ACC112 (cell line): ENCODE data around the gene PPP1R3D.

Experiments used
- H2AFZ ChIP-seq: fragments of 200-600 bp; sonication (generic); one replicate; pipeline ENCODE4 v1.6.0; 2017; ENCODE audit warnings: antibody characterized with exemption, low read length; ENCODE audit not compliant: unreplicated experiment
- H3K27ac ChIP-seq: fragments of 200-600 bp; sonication (generic); 2 replicates; pipeline ENCODE4 v1.5.1; 2014; ENCODE audit warnings: low read depth, mild to moderate bottlenecking, antibody characterized with exemption, low read length, moderate library complexity
- H3K27me3 ChIP-seq: fragments of 200-600 bp; sonication (generic); 2 replicates; pipeline ENCODE4 v1.6.1; 2014; ENCODE audit warnings: mild to moderate bottlenecking, antibody characterized with exemption, low read length, moderate library complexity, mixed read lengths; ENCODE audit not compliant: insufficient read depth
- H3K36me3 ChIP-seq: fragments of 200-600 bp; sonication (generic); 2 replicates; pipeline ENCODE4 v1.6.1; 2016; ENCODE audit warnings: mild to moderate bottlenecking, antibody characterized with exemption, low read length, moderate library complexity, mixed read lengths; ENCODE audit not compliant: insufficient read depth
- H3K4me1 ChIP-seq: fragments of 200-600 bp; sonication (generic); one replicate; pipeline ENCODE4 v1.6.1; 2016; ENCODE audit warnings: low read length, mixed read lengths; ENCODE audit not compliant: insufficient read depth, unreplicated experiment, control insufficient read depth
- H3K4me3 ChIP-seq: fragments of 200-600 bp; sonication (generic); 2 replicates; pipeline ENCODE4 v1.5.1; 2014; ENCODE audit warnings: mild to moderate bottlenecking, low read depth, low read length
- H3K79me2 ChIP-seq: fragments of 200-600 bp; sonication (generic); one replicate; pipeline ENCODE4 v1.6.0; 2016; ENCODE audit warnings: low read length; ENCODE audit not compliant: control insufficient read depth, unreplicated experiment, insufficient read depth

The PPP1R3D gene

GRCh38 chr20:59940129-59940955 is at the start of gene PPP1R3D, which contains the start of gene FAM217B:
TSS of gene PPP1R3D (minus strand) at chr20:59940305. CDS start at chr20:59939931, 374 bp downstream.
TSS of gene FAM217B (plus strand) at chr20:59940389. CDS start at chr20:59943944, 3,555 bp downstream.
- Histone ChIP-seq H2AFZ (peak within 1 kb of the TSS; percentile 77), H3K27me3 (no peaks in the 10 kb centered on the region), H3K27ac (peak within 1 kb of the TSS; percentile 79), H3K79me2 (peaks cover 25% of the 10 kb centered on the region), H3K4me1 (peaks cover 20% of the 10 kb centered on the region), H3K36me3 (no peaks in the 10 kb centered on the region; the same call in 1 of the 2 replicates), H3K4me3 (peak within 1 kb of the TSS; percentile 82)

- no peaks in the 10 kb centered on the region for H3K79me2 ChIP-seq
- no peaks in the 10 kb centered on the region for H3K27me3 ChIP-seq
- H3K4me3 ChIP-seq = no peak overlapping the region
- H3K36me3 ChIP-seq = no peaks in the 10 kb centered on the region
- H3K27ac ChIP-seq = no peak overlapping the region
- H3K4me1 ChIP-seq = peaks cover 9% of the 10 kb centered on the region
- no peak overlapping the region for H2AFZ ChIP-seq
Measured at GRCh38 chr20:59988141-59988540, 48.0 kb upstream of the PPP1R3D start.

GRCh38 chr20:59987135-59987534 is 47.0 kb upstream of the PPP1R3D start:
- Histone ChIP-seq H3K4me3 (no peak overlapping the region), H3K36me3 (no peaks in the 10 kb centered on the region), H3K27me3 (no peaks in the 10 kb centered on the region), H3K4me1 (peaks cover 9% of the 10 kb centered on the region), H3K79me2 (no peaks in the 10 kb centered on the region), H2AFZ (no peak overlapping the region), H3K27ac (no peak overlapping the region)

GRCh38 chr20:59985864-59986263 is 45.8 kb upstream of the PPP1R3D start:
- H3K4me1 ChIP-seq = peaks cover 9% of the 10 kb centered on the region
- no peaks in the 10 kb centered on the region for H3K27me3 ChIP-seq
- H3K36me3 ChIP-seq = no peaks in the 10 kb centered on the region
- no peak overlapping the region for H3K4me3 ChIP-seq
- no peaks in the 10 kb centered on the region for H3K79me2 ChIP-seq
- H2AFZ ChIP-seq = no peak overlapping the region
- H3K27ac ChIP-seq = no peak overlapping the region

- H3K4me3 ChIP-seq = no peak overlapping the region
- peaks cover 9% of the 10 kb centered on the region for H3K4me1 ChIP-seq
- H3K27me3 ChIP-seq = no peaks in the 10 kb centered on the region
- H2AFZ ChIP-seq = no peak overlapping the region
- H3K79me2 ChIP-seq = no peaks in the 10 kb centered on the region
- no peaks in the 10 kb centered on the region for H3K36me3 ChIP-seq
- H3K27ac ChIP-seq = no peak overlapping the region
Measured at GRCh38 chr20:59985164-59985563, 45.1 kb upstream of the PPP1R3D start.

- Histone ChIP-seq H3K4me1 (peaks cover 9% of the 10 kb centered on the region), H3K27me3 (no peaks in the 10 kb centered on the region), H3K79me2 (no peaks in the 10 kb centered on the region), H3K27ac (no peak overlapping the region), H3K4me3 (no peak overlapping the region), H3K36me3 (no peaks in the 10 kb centered on the region), H2AFZ (no peak overlapping the region)
Measured at GRCh38 chr20:59984541-59984940, 44.4 kb upstream of the PPP1R3D start.

GRCh38 chr20:59983076-59983475 is 43.0 kb upstream of the PPP1R3D start:
- Histone ChIP-seq H3K27me3 (no peaks in the 10 kb centered on the region), H3K27ac (no peak overlapping the region), H2AFZ (no peak overlapping the region), H3K36me3 (no peaks in the 10 kb centered on the region), H3K4me3 (no peak overlapping the region), H3K79me2 (no peaks in the 10 kb centered on the region), H3K4me1 (peaks cover 3% of the 10 kb centered on the region)

GRCh38 chr20:59977086-59977485 is 37.0 kb upstream of the PPP1R3D start:
- Histone ChIP-seq H3K4me1 (no peaks in the 10 kb centered on the region), H3K36me3 (no peaks in the 10 kb centered on the region), H3K4me3 (no peak overlapping the region), H3K27me3 (no peaks in the 10 kb centered on the region), H3K27ac (no peak overlapping the region), H3K79me2 (no peaks in the 10 kb centered on the region), H2AFZ (no peak overlapping the region)

GRCh38 chr20:59976156-59976782 is 36.2 kb upstream of the PPP1R3D start:
- Histone ChIP-seq H2AFZ (no peak overlapping the region), H3K27ac (no peak overlapping the region), H3K79me2 (no peaks in the 10 kb centered on the region), H3K27me3 (no peaks in the 10 kb centered on the region), H3K4me3 (no peak overlapping the region), H3K36me3 (no peaks in the 10 kb centered on the region), H3K4me1 (no peaks in the 10 kb centered on the region)

- Histone ChIP-seq H3K4me1 (no peaks in the 10 kb centered on the region), H3K27ac (no peak overlapping the region), H3K4me3 (no peak overlapping the region), H3K36me3 (no peaks in the 10 kb centered on the region), H3K27me3 (no peaks in the 10 kb centered on the region), H3K79me2 (no peaks in the 10 kb centered on the region), H2AFZ (no peak overlapping the region)
Measured at GRCh38 chr20:59972037-59972801, 32.1 kb upstream of the PPP1R3D start.
